Transverse colon (tissue), 4 donors: ENCODE measurements around the gene ILF3. TPM values are rescaled to one million over a fixed set of nuclear protein-coding genes. Genes with fewer than 3 reads are reported as not detected.

Source experiments
- DNase-seq: peaks from one replicate; pipeline ENCODE4 v3.0.0-alpha.2; 2019
- H3K27ac ChIP-seq, 4 donors: fragments of 200-600 bp; sonication (generic); 2 replicates each; pipeline ENCODE4 v1.5.1; 2016 to 2018; ENCODE audit warnings: inconsistent platforms in 4 of 4
- H3K27me3 ChIP-seq: fragments of 200-600 bp; sonication (generic); 2 replicates; pipeline ENCODE4 v1.5.1; 2017; ENCODE audit warnings: inconsistent platforms
- H3K36me3 ChIP-seq, 4 donors: fragments of 200-600 bp; sonication (generic); 2 replicates each; pipeline ENCODE4 v1.5.1; 2017 to 2019; ENCODE audit warnings: inconsistent platforms in 4 of 4
- H3K4me1 ChIP-seq, 4 donors: fragments of 200-600 bp; sonication (generic); 2 replicates each; pipeline ENCODE4 v1.5.1; 2017 to 2020; ENCODE audit warnings: inconsistent platforms in 4 of 4
- H3K4me3 ChIP-seq, 4 donors: fragments of 200-600 bp; sonication (generic); 1 replicate in 1 of 4; 2 replicates in 3 of 4; pipeline versions ENCODE4 v1.5.1 to v1.6.1; 2017 to 2019; ENCODE audit warnings: inconsistent platforms in 4 of 4
- H3K9me3 ChIP-seq, 2 donors: fragments of 200-600 bp; sonication (generic); 2 replicates each; pipeline ENCODE4 v1.5.1; 2017 to 2019; ENCODE audit warnings: inconsistent platforms in 2 of 2
- CTCF ChIP-seq, 5 experiments: fragments of 200-600 bp in 3 of 5; fragments of 450-650 bp in 2 of 5; sonication (generic) in 3 of 5; IDR thresholded peaks; 1 replicate in 2 of 5; 2 replicates in 3 of 5; pipeline ENCODE4 v1.5.1; 2016 to 2017; ENCODE audit warnings: antibody characterized with exemption in 5 of 5, inconsistent platforms in 3 of 5, mild to moderate bottlenecking in 2 of 5, moderate library complexity in 1 of 5
- EP300 ChIP-seq: sonication (generic); formaldehyde crosslinking; IDR thresholded peaks from one replicate; pipeline ENCODE4 v1.6.1; 2017; ENCODE audit warnings: antibody characterized with exemption, low read depth
- POLR2A ChIP-seq: fragments of 450-650 bp; IDR thresholded peaks from one replicate; pipeline ENCODE4 v1.6.1; 2016; ENCODE audit warnings: antibody characterized with exemption, mild to moderate bottlenecking, moderate library complexity
- POLR2AphosphoS5 ChIP-seq, 3 donors: sonication (generic); formaldehyde crosslinking; IDR thresholded peaks; one replicate each; pipeline ENCODE4 v1.6.1; 2016; ENCODE audit warnings: antibody characterized with exemption in 3 of 3
- WGBS, 2 donors: methylation state at CpG; one replicate each; pipeline ENCODE4 v1.1.5; 2018; ENCODE audit warnings: low coverage in 1 of 2; 5-methylcytosine and 5-hydroxymethylcytosine counted together
- in situ Hi-C, 4 donors: fragments of 200-750 bp; cut with MboI; loops; one replicate each; pipeline versions ENCODE4 v1.15.0 to v1.15.1; 2017; ENCODE audit warnings: low sequenced_read_pairs in 3 of 4, low pct_ligation_motif_present in 1 of 4, low pct_unique_long_range_greater_than_20kb in 1 of 4
- intact Hi-C: fragments of 100-400 bp; cut with DNase I; formaldehyde crosslinking; loops from one replicate; pipeline ENCODE4 v1.15.1; 2023; ENCODE audit warnings: low total_unique reads
- total RNA-seq, 4 donors: library from RNA; depleted of rRNA; stranded (reverse); fragments of >200 nt; gene quantifications; one replicate each; pipeline ENCODE4 v1.1.0, GENCODE V29; 2016

ILF3 gene
- total RNA-seq, 4 donors from 2014 or later: 73.6 to 242 (median 151) TPM

- in situ Hi-C loops (loop anchor here (10.0 to 25.0 kb wide), 3 partner anchors 48 to 145 kb away; partner anchors contain the start of gene CARM1 (in 2 of the 4)), intact Hi-C loops (no loop called here)
- H3K36me3 ChIP-seq: no peaks in the 10 kb centered on the region
- H3K27me3 ChIP-seq: no peaks in the 10 kb centered on the region
- H3K27ac ChIP-seq: peak overlapping the region; percentile 77 to 80 (median 78)
- 4 to 30% methylated on average over 10 to 12 of the region's 12 CpGs for WGBS, 2 donors
- DNase-seq: no peak
- peaks cover 20 to 47% (median 40%) of the 10 kb centered on the region in 4 donors for H3K4me1 ChIP-seq
- H3K9me3 ChIP-seq: no peaks in the 10 kb centered on the region
- TF ChIP-seq EP300: no peak
- no peak for TF ChIP-seq CTCF (IDR thresholded peaks at IDR 0.05)
- peak; percentile 35 for TF ChIP-seq POLR2A
- TF ChIP-seq POLR2AphosphoS5 (IDR thresholded peaks at IDR 0.05): no peak
- peak overlapping the region in 2 of 4 donors; percentile 12 to 28 for H3K4me3 ChIP-seq
These were observed 62.9 kb downstream of the ILF3 start for GRCh38 chr19:10717054-10717355.

GRCh38 chr19:10717356-10718204 is 63.4 kb downstream of the ILF3 start, which contains the start of gene DNM2:
Gene DNM2 (plus strand): TSS chr19:10718079. CDS start chr19:10718243, 164 bp downstream.
- intact Hi-C loops (no loop called here), in situ Hi-C loops (loop anchor here (10.0 to 25.0 kb wide), 3 partner anchors 47 to 145 kb away; partner anchors contain the start of gene CARM1 (in 2 of the 4))
- Histone ChIP-seq H3K4me3 (peak within 1 kb of the TSS; percentile 81 to 100 (median 98)), H3K27ac (peak within 1 kb of the TSS; percentile 96 to 99 (median 98)), H3K4me1 (peaks cover 20 to 47% (median 38%) of the 10 kb centered on the region in 4 donors), H3K36me3 (no peaks in the 10 kb centered on the region), H3K27me3 (no peaks in the 10 kb centered on the region), H3K9me3 (no peaks in the 10 kb centered on the region)
- peak; percentile 72 to 96 (median 79) for TF ChIP-seq CTCF (IDR thresholded peaks at IDR 0.05)
- peak; percentile 77 for TF ChIP-seq POLR2A
- TF ChIP-seq EP300: no peak
- peak; percentile 85 to 96 (median 92) for TF ChIP-seq POLR2AphosphoS5 (IDR thresholded peaks at IDR 0.05)
- 1 to 2% methylated on average over 9 to 23 of the region's 57 CpGs for WGBS, 2 donors
- peak; percentile 99 for DNase-seq

GRCh38 chr19:10718205-10719196 is 64.4 kb downstream of the ILF3 start:
- peak; percentile 41 for DNase-seq
- Histone ChIP-seq H3K4me3 (peak overlapping the region; percentile 81 to 100 (median 98)), H3K27me3 (no peaks in the 10 kb centered on the region), H3K9me3 (no peaks in the 10 kb centered on the region), H3K36me3 (no peaks in the 10 kb centered on the region), H3K4me1 (peaks cover 20 to 48% (median 38%) of the 10 kb centered on the region in 4 donors), H3K27ac (peak overlapping the region; percentile 96 to 99 (median 98))
- intact Hi-C loops (no loop called here), in situ Hi-C loops (loop anchor here (10.0 to 25.0 kb wide), 3 partner anchors 46 to 144 kb away; partner anchors contain the start of gene CARM1 (in 2 of the 4))
- WGBS, 2 donors: 0 to 2% methylated on average over 2 to 17 of the region's 70 CpGs
- no peak for TF ChIP-seq POLR2AphosphoS5 (IDR thresholded peaks at IDR 0.05)
- no peak for TF ChIP-seq CTCF (IDR thresholded peaks at IDR 0.05)
- TF ChIP-seq EP300: no peak
- TF ChIP-seq POLR2A: no peak
